ENCODE data around the gene SACS.

- TF ChIP-seq CTCF (IDR thresholded peaks at IDR 0.05; ENCODE audit: low read length) (no peak), EZH2 (IDR thresholded peaks at IDR 0.05; ENCODE audit: borderline replicate concordance, low read length) (no peak)
Observed at GRCh38 chr13:23323946-23324709, 109.4 kb downstream of the SACS start.

All from OCI-LY1 (cell line).